GM19328 (cell line): ENCODE measurements around the gene IGF2BP1.
"Not testable (repeated sequence)": the region's sequence is repeated elsewhere in the genome, so short reads cannot be mapped to it uniquely, and the experiment has no call there.

Experiments used
- ATAC-seq: cut with Tn5 transposase; IDR thresholded peaks from one replicate; pipeline ENCODE4 v1.9.1; 2021; ENCODE audit warnings: mild to moderate bottlenecking, moderate library complexity; ENCODE audit not compliant: unreplicated experiment

Gene IGF2BP1

DNA sequence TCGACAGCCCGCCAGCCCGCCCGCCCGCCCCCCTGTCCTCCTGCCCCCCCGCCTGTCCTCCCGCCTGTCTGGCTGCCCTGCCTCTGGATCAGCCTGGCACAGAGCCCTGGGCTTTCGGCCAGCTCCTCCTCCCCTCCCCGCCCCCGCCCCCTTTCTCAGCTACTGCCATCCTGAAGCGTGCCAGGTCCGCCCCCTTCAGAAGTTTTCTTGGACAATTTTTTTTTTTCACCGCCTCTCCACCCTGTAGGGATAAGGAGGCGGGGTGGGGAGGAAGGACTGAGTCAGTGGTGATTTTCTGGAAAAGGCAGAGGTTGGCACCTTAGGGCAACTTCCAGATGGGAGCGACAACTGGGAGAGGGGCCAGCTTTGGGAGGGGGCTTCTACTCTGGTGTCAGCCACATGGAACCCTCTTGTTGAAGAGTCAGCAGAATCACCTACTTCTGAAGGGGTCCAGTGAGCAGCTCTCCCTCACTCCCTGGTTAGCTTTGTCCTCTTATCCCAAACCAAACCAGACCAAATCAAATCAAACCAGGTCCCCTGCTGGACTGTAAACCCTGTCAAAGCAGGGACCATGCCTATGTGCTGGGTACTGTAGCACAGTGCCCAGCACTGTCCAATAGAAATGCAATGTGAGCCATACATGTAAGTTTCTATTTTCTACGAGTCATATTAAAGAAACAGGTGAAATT is 19.7 kb downstream of the IGF2BP1 start:
- no peak for ATAC-seq

DNA sequence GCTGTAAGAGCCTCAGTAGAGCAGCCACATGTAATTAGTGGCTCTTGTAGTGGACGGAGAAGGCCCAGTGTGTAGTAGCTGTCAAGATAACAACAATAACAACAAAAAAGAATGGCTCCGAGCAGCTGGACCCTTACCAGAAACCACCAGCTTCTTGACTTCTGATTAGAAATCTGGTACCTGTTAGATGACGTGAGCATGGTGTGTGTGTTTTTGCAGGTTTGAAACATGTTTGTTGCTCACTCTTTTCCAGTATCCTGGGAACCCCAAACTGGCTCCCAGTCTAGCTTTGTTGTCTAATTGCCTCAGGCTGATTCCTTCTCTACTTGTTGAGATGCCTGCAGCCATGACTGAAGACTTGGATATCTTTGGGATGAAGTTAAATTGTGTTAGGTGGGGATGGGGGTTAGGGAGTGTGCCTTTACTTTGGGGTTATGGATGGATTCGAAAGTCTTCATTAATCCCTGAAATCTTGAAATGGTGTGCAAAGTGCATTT is 21.0 kb downstream of the IGF2BP1 start:
- no peak for ATAC-seq

- ATAC-seq, result no peak
Observed at GRCh38 chr17:49018748-49019147, 21.6 kb downstream of the IGF2BP1 start.

DNA sequence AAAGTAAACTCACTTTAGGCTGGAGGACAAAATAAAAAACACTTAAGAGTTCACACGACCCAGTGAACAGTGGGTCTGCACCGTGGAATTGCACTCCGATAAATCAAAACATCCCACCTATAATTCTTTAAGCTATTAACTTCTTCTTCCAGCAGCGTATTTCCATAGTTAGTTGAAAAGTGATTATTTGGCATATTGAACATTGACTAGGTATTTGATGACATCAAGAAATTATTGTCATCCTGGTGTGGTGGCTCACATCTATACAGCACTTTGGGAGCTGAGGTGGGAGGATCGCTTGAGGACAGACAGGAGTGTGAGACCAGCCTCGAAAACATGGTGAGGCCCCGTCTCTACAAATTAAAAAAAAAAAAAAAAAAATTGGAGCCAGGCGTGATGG is 23.4 kb downstream of the IGF2BP1 start:
- ATAC-seq, result no peak

- ATAC-seq, result no peak
Observed at GRCh38 chr17:49021095-49021767, 24.0 kb downstream of the IGF2BP1 start.

DNA sequence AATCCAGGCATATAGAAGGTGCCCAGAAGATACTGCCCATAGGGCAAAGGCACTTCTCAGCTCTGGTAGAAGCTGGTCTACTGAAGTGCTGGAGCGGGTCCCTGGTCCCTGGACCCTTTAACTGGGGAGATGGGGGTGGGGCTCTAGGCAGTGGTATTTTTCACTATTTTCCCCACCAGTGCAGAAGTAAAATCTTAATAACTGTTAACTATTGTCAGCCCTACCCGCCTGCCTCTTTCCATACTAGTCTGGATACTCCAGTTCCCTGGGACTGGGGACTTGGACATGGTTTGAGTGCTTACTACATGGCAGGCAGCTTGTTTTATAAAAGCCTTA is 24.6 kb downstream of the IGF2BP1 start:
- no peak for ATAC-seq

DNA sequence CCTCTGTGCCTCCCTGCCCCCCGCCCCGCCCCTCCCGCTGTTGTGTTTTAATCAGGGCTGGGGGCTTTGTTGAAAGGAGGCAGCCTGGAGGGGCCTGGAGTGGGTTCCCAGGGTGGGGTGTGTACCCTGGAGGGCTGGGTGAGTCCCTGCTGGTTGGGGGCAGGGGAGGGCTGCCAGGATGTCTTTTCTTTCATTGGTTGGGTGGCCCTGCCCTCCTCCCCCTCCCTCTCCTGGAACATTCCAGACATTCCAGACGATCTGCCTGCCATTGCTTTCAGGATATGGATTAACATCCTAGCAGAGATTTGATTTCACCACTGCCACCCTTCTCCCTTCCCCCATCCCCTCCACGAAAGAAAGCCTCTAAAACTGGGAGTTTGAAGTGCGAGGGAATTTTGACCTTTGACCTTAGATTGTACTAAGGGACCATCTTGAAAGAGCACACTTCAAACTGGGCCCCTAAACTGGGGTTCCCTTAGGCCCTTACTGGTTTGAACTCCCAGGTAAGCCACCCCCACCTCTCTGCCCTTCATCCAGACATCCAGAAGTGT is 25.3 kb downstream of the IGF2BP1 start:
- no peak for ATAC-seq

DNA sequence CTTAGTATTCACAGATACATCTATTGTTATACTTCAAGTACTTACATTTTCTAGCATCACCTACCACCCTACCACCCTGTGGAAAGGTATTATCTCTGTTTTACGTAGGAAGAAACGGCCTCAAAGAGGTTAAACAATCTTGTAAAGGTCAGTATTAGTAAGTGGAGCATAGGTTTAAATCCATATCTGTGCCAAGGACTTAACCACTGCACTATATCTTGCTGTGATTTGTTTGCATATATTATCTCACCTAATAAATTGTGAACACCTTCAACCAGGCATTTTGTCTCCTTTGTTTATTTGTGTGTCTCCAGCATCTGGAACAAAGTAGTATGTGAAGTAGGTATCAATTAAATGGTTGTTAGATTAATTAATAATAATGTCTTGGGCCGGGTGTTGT is 27.3 kb downstream of the IGF2BP1 start:
- ATAC-seq, result no peak

DNA sequence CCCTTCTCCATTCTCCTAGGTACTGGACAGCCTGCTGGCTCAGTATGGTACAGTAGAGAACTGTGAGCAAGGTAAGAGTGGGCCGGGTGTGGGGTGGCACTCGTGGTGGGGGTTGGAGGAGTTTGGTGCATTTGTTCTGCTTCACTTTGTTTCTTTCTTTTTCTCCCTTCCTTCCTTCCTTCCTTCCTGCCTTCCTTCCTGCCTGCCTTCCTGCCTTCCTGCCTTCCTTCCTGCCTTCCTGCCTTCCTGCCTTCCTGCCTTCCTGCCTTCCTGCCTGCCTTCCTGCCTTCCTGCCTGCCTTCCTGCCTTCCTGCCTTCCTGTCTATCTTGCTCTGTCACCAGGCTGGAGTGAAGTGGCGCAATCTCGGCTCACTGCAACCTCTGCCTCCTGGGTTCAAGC is 29.3 kb downstream of the IGF2BP1 start:
- not testable (repeated sequence) for ATAC-seq

DNA sequence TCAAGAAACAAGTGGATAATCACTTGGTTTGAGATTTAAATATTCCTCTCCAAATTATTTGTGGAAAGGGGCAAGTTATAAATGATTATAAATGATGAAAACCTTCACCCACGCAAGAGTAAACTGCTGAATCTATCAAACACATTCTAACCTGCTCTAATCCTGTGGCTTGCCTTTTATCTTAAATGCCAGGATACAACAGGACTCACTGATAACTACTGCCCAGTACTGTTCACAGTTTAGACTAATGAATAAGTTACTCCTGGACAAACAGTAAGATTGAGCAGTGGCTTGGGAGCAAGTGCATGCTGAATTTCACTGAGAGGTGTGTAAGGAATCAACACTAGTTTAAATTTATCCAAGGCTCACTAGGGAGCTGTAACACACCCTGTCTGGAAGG is 31.1 kb downstream of the IGF2BP1 start:
- ATAC-seq, result no peak

DNA sequence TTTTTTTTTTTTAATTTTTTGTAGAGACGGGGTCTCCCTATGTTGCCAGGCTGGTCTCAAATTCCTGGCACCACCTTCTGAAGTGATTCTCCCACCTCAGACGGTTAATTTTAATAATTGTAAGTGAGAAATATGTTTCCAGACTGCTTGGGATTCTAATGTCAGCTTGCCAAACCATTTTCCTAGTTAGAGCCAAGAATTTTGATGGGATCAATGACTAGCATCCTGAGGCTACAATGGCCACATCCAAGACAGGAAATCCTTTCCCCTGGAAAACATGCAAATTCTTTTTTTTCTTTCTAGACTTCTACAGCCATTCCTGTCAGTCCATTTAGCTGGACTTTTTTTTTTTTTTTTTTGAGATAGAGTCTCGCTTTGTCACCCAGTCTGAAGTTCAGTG is 32.6 kb downstream of the IGF2BP1 start:
- no peak for ATAC-seq

GRCh38 chr17:49031965-49032928 is 35.1 kb downstream of the IGF2BP1 start:
- no peak for ATAC-seq

DNA sequence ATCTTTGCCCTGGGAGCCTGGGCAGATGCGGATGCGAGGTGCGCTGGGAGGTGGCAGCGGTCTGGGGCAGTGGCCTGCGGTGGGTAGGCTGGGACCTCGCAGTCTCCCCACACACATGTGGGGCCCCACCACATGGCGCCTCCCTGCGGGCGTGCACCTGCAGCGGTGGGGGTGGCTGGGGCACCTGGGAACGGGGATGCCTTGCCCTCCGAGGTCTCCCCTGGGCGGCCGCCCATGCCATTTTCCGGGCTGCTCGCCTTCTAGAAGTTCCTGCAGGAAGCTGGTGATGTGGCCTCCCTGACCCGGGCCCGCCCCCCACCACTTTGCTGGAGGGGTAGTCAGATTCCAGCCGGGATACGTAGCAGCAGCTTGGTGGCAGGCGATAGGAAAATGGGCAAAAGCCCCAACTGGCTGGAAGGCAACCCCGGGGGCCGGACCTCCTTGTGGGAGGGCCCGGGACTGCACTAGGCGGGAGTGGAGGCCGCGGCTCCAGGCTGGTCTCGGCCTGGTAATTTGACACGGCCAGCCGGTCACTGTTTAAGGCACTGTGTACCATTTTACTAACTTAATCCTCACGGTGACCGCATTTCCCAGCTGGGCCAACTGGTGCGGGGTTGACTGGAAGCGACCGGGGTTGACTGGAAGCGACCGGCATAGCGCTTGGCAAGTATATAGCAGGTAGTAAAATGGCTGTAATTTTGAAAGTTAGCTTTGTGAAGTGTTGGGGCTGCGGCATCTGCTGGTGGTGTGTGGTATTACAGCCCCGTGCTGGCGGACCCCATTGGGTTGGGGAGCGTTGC is 38.5 kb downstream of the IGF2BP1 start:
- ATAC-seq, result no peak

GRCh38 chr17:49036270-49036626 is 39.1 kb downstream of the IGF2BP1 start:
- ATAC-seq, result no peak

GRCh38 chr17:49038138-49038537 is 41.0 kb downstream of the IGF2BP1 start:
- ATAC-seq, result no peak

GRCh38 chr17:49038544-49038943 is 41.4 kb downstream of the IGF2BP1 start:
- ATAC-seq, result no peak

DNA sequence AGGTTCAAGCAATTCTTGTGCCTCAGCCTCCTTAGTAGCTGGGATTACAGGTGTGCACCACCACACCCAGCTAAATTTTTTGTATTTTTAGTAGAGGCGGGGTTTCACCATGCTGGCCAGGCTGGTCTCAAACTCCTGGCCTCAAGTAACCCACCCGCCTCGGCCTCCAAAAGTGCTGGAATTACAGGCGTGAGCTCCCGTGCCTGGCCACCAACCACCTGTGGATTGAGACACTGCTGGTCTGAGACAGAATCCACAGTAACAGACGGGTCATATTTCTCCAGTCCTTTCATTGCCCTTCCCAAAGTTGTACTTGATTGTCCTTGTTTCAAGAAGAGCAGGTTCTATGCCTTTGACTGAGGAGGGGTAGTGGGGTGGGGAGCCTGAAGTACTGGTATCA is 42.3 kb downstream of the IGF2BP1 start:
- ATAC-seq, result not testable (repeated sequence)

DNA sequence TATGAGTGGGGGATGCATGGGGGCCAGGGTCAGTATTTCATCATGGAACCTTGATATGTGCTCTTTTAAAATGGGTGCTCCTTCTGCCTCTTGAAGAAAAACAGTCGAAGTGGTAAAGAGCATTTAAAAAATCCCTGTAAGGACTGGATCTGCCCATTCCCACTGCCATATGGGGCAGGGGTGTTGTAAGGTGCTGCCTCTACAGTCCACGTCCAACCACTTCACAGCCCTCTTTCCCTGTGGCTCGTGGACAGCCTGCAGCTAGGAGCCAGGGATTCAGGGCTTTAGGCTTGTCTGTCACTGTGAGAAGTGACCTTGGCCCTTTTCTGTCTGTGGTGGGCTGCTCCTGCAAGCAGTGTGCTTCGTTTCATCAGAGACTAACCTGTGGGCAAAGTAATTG is 44.3 kb downstream of the IGF2BP1 start:
- no peak for ATAC-seq

DNA sequence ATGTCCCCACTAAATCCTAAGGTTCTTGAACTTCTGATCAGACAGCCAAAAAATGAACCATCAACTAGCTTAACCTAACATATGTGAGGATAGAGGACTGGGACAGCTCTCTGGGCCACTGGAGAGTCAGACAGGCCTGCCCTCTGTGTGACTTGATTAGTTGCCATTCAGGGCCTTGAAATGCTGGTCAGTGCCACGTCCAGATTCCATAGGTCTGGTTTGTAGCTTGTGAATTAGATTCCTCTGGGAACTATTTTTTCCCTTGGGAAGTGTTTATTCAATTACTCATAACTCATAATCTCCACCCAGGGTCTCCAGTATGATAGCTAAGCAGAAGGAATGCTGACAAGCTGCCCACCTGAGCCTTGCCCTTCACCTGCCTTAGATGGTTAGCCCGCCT is 48.2 kb downstream of the IGF2BP1 start:
- no peak for ATAC-seq

DNA sequence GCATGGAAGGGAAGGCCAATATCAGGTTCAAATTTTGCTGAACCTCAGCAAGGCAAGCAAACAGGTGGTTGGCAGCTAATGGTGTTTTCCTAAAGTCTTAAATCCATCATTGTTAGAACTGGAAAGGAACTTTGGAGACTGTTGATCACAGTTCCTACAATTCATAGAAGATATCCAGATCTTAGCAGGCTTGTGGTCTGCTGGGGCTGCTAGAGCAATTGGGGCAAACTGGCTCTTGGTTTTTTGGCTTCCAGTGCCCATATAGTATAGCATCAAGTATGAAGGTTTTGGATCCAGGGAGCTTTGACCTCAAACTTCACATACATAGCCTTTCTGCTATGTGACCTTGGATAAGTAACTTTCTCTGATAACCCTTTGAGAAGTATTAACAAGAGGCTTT is 49.7 kb downstream of the IGF2BP1 start:
- ATAC-seq, result no peak

- ATAC-seq, result no peak
Observed at GRCh38 chr17:49049265-49049664, 52.1 kb downstream of the IGF2BP1 start.
